Activated CD8-positive, alpha-beta memory T cell treated with anti-CD3 and anti-CD28 coated beads for 24 hours (primary cell): Measurements from ENCODE around the gene LRCH1.

Source experiments
- DNase-seq: peaks from one replicate; pipeline ENCODE4 v3.0.0-alpha.2; 2020

The LRCH1 gene

GRCh38 chr13:46641274-46642081 is 88.5 kb downstream of the LRCH1 start:
- no peak for DNase-seq

DNA sequence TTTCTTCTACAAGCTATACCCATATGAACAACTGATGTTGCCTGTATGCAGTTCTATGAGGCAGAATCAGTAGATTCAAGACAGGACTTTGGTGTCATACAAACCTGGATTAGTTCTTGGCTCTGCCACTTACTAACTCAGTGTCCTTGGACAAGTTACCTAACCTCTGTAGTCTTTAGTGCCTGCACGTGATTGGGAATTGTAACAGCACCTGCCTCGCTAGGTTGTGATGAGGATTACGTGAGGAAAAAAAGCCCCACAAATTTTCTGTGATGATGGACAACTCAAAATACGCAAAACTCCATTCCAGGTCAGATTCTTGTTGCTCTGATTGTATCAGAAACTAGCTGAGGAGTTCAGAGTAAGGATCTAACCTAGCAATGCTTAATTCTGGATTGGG is 89.3 kb downstream of the LRCH1 start:
- DNase-seq = no peak

GRCh38 chr13:46643165-46643777 is 90.3 kb downstream of the LRCH1 start:
- no peak for DNase-seq

GRCh38 chr13:46644816-46645215 is 91.8 kb downstream of the LRCH1 start:
- no peak for DNase-seq

DNA sequence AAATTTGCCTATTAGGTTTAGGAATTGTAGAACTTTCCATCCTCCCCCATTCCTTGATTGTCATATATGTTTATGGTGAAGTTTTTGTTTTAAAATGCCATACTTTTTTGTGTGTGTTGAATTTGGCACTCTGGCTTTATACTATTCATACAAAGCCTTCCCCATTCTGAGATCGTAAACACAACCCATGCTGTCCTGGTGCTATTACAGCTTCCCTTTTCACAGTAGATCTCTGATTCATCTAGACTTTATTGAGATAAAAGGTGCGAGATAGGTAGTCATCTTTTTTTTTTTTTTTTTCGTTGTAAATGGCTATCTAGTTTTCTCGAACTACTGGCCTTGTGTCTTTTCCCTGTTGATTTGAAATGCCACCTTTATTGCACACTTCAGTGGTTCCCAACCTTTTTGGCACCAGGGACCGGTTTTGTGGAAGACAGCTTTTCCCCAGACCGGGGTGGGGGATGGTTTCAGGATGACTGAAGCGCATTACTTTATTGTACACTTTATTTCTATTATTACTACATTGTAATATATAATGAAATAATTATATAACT is 94.6 kb downstream of the LRCH1 start:
- DNase-seq = no peak

GRCh38 chr13:46648166-46648607 is 95.2 kb downstream of the LRCH1 start:
- DNase-seq = no peak

GRCh38 chr13:46649816-46650215 is 96.8 kb downstream of the LRCH1 start:
- DNase-seq = no peak

- no peak for DNase-seq
Observed at GRCh38 chr13:46654951-46655350, 102.0 kb downstream of the LRCH1 start.

DNA sequence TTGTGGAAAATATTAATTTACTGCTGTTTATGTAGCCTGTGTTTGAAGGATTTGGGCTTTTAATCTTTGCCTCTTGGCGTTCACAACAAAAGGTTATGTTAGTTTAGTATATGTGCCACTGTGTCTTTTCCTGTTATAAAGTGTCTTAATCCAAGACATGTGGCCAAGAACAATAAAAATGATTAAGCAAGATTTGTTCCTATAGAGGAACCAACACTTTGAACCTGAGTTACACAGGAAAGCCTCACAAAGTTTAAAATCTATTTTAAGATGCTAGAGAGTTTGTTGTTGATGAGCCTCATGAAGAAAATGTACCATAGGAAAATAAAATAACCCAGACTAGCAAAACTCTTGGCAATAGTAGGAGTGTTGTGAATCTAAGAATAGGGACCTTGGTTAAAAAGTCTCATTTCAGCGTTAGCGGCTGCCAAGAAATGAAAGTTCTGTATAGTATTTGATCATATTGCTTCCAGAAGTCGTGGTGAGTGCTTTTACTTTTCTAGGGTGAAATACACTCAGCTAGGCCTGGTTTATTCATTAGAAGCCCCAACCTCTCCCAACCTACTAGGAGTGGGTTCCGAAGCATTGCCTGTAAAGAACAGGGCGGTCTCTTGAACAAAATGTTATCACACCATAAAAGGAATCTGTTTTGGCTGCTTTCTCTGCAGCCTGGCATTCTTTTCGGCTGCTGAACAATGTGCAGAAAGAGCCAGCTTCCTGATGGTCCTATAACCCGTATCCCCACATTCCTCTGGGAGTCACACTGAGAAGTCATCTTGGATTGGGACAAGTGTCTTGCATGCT is 102.6 kb downstream of the LRCH1 start:
- DNase-seq = no peak

- DNase-seq = no peak
Observed at GRCh38 chr13:46656786-46657185, 103.8 kb downstream of the LRCH1 start.

- DNase-seq = no peak
Observed at GRCh38 chr13:46659413-46660065, 106.6 kb downstream of the LRCH1 start.

DNA sequence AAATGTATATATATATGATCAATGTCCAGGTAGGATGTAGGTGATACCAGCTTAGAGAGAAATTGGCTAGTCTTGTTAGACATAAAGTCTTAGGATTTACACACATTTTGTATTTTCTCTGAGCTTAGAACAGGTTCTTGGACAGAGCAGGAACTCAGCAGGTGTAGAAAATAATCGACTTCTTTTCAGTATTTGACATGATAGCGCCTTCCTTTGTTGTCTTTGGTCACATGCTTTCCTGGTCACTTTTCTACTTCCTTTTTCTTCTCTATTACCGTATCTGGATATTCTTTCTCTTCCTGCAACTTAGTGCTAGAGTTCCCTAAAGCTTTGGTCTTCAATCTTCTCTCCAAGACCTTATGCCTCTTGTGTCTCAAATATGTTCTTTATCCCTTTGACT is 107.4 kb downstream of the LRCH1 start:
- no peak for DNase-seq

DNA sequence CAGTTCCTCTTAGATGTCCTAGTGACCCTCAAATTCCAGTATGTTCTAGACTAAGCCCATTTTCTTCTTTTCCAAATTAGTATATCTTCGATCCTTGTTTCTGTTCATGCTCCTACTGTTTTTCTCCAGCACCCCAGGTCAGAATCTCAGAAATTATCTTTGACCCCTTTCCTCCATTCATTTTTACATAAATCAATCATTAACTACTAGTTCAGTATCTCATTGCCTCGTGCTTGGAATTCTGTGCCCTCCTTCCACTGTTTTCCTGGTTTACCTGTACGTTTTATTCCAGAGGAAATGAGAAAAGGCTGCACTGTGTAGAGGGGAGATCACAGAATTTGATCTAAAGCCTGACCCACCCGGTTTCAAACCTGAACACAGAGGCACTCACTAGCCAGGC is 107.9 kb downstream of the LRCH1 start:
- no peak for DNase-seq

DNA sequence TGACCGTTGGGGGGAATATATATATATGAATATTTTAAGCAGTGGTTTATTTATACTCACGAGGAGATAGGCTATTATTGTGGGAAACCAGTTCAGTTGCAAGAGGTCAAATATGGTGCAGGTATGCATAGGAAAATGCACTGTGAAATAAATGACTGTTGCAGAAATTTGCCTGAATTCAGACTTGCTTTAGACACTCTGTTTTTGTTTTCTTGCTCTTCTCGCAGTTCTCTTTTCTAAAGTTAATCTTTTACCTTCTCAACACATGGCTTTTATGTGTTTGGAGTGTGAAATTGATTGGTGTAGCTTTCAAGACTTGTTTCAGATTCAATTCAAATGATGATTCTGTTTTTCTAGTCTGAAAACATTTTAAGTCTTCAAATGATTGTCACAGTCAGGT is 109.7 kb downstream of the LRCH1 start:
- no peak for DNase-seq

GRCh38 chr13:46663206-46664037 is 110.5 kb downstream of the LRCH1 start:
- DNase-seq = no peak

DNA sequence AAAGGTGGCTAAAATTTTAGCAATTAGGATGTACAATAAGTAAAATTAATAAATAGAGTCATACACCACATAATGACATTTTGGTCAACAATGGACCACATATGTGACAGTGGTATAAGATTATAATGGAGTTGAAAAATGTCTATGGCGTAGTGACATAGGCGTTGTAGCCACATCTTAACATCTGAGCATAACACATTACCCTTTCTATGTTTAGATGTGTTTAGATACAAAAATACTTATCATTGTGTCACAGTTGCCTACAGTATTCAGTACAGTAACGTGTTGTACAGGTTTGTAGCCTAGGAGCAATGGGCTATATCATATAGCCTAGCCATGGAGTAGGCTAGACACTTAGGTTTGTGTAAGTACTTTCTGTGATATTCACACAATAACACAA is 111.2 kb downstream of the LRCH1 start:
- DNase-seq = no peak

GRCh38 chr13:46665248-46665632 is 112.3 kb downstream of the LRCH1 start:
- no peak for DNase-seq

- DNase-seq = no peak
Observed at GRCh38 chr13:46665633-46666482, 112.9 kb downstream of the LRCH1 start.

- DNase-seq = no peak
Observed at GRCh38 chr13:46666727-46667456, 113.9 kb downstream of the LRCH1 start.

DNA sequence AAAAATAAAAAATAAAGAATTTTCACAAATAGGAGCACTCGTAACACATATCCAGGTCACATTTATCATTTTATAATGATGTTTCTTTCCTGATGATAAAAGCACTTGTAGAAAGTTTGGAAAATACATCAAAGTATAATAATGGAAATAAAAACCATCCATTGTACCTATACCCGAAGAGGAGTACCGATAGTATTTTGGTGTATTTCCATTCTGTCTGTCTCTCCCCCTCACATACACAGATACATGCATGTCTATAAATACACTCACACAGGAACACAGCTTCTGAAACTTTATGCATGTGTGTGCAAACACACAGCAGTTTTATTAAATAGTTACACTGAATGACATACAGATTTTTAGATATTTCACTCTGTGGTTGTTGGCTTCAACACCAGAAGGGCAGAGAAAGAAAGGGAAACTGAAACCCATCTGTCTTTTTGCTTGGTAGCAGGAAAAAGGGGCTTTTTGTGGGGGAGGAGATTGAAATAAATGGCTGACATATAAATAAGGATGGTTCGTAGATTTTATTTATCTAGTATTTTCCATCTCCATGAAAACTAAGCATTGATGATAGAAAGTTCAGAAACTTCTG is 114.8 kb downstream of the LRCH1 start:
- no peak for DNase-seq
